G401 (cell line): ENCODE measurements around the gene TNXB. TPM values are rescaled to one million over a fixed set of nuclear protein-coding genes. Genes with fewer than 3 reads are reported as not detected.
"Not testable (repeated sequence)": the region's sequence is repeated elsewhere in the genome, so short reads cannot be mapped to it uniquely, and the experiment has no call there.

Experiments used
- DNase-seq: peaks from one replicate; pipeline ENCODE4 v3.0.0-alpha.2; 2015; ENCODE audit warnings: low spot score
- in situ Hi-C: cut with HindIII; loops from 2 replicates; pipeline ENCODE4 v1.10.0; 2016; ENCODE audit warnings: low sequenced_read_pairs, mixed read lengths
- total RNA-seq: library from RNA; depleted of rRNA; stranded (reverse); fragments of >200 nt; shearing (Covaris generic); gene quantifications from 2 replicates; pipeline ENCODE4 v1.2.3, GENCODE V29; 2014

The TNXB gene
- total RNA-seq, 1 experiment from 2014 or later: not detected

GRCh38 chr6:32070814-32071543, 38.2 kb downstream of the TNXB start:
- in situ Hi-C loops: no loop called here
- no peak for DNase-seq

GRCh38 chr6:32069878-32070515, 39.1 kb downstream of the TNXB start:
- DNase-seq: no peak
- in situ Hi-C loops: no loop called here

GRCh38 chr6:32069460-32069859, 39.7 kb downstream of the TNXB start:
- no peak for DNase-seq
- in situ Hi-C loops: no loop called here

- in situ Hi-C loops: no loop called here
- no peak for DNase-seq
Measured at GRCh38 chr6:32068867-32069266, 40.3 kb downstream of the TNXB start.

- DNase-seq, in situ Hi-C loops: not testable (repeated sequence)
Measured at GRCh38 chr6:32068315-32068714, 40.8 kb downstream of the TNXB start.

GRCh38 chr6:32067521-32067920, 41.6 kb downstream of the TNXB start:
- DNase-seq, in situ Hi-C loops: not testable (repeated sequence)

- no peak for DNase-seq
- in situ Hi-C loops: no loop called here
Measured at GRCh38 chr6:32064706-32065105, 44.4 kb downstream of the TNXB start.

GRCh38 chr6:32060966-32061655, 48.0 kb downstream of the TNXB start:
- in situ Hi-C loops: no loop called here

GRCh38 chr6:32058511-32058963, 50.6 kb downstream of the TNXB start:
- in situ Hi-C loops: no loop called here
- no peak for DNase-seq

More at GRCh38 chr6:32060966-32061655, 48.0 kb downstream of the TNXB start:
- no peak for DNase-seq

- in situ Hi-C loops: no loop called here
- no peak for DNase-seq
Measured at GRCh38 chr6:32057966-32058365, 51.2 kb downstream of the TNXB start.

GRCh38 chr6:32056254-32056653, 52.9 kb downstream of the TNXB start:
- DNase-seq: no peak
- in situ Hi-C loops: no loop called here

- DNase-seq, in situ Hi-C loops: not testable (repeated sequence)
Measured at GRCh38 chr6:32055756-32056155, 53.4 kb downstream of the TNXB start.

- DNase-seq, in situ Hi-C loops: not testable (repeated sequence)
Measured at GRCh38 chr6:32053314-32053713, 55.8 kb downstream of the TNXB start.

- DNase-seq, in situ Hi-C loops: not testable (repeated sequence)
Measured at GRCh38 chr6:32052626-32053025, 56.5 kb downstream of the TNXB start.

- in situ Hi-C loops: no loop called here
- DNase-seq: no peak
Measured at GRCh38 chr6:32050562-32050961, 58.6 kb downstream of the TNXB start.

GRCh38 chr6:32049736-32050135, 59.4 kb downstream of the TNXB start:
- in situ Hi-C loops, DNase-seq: not testable (repeated sequence)

- in situ Hi-C loops, DNase-seq: not testable (repeated sequence)
Measured at GRCh38 chr6:32049149-32049548, 60.0 kb downstream of the TNXB start.

- in situ Hi-C loops: no loop called here
Measured at GRCh38 chr6:32047855-32048766, 61.0 kb downstream of the TNXB start.

GRCh38 chr6:32047539-32047854, 61.6 kb downstream of the TNXB start:
- in situ Hi-C loops: no loop called here
- no peak for DNase-seq

More at GRCh38 chr6:32047855-32048766, 61.0 kb downstream of the TNXB start:
- DNase-seq: peak; percentile 53
